Islet precursor cell (in vitro differentiated cells): ENCODE measurements around the gene EYA3.

ENCODE experiments used
- DNase-seq: peaks from one replicate; pipeline ENCODE4 v3.0.0-alpha.2; 2018

The EYA3 gene

GRCh38 chr1:27935721-27936120, 152.7 kb downstream of the EYA3 start:
- DNase-seq = no peak

GRCh38 chr1:27934818-27935549, 153.4 kb downstream of the EYA3 start, which contains the start of gene SMPDL3B:
SMPDL3B (plus strand) TSS chr1:27935000; CDS start chr1:27935184, 184 bp downstream.
- peak; percentile 93 for DNase-seq

- no peak for DNase-seq
Observed at GRCh38 chr1:27931759-27932158, 156.7 kb downstream of the EYA3 start.

- no peak for DNase-seq
Observed at GRCh38 chr1:27931184-27931583, 157.2 kb downstream of the EYA3 start.

GRCh38 chr1:27928216-27928954, 160.0 kb downstream of the EYA3 start:
- no peak for DNase-seq

- DNase-seq = no peak
Observed at GRCh38 chr1:27922272-27922671, 166.1 kb downstream of the EYA3 start.
